HEK293 (cell line): Measurements from ENCODE around the gene ARSB.

Source experiments
- BCL11B ChIP-seq: fragments of 450-650 bp; formaldehyde crosslinking; IDR thresholded peaks from 2 replicates; pipeline ENCODE4 v1.5.1; 2016; ENCODE audit warnings: low read depth, missing biosample characterization, missing genetic modification characterization
- FEZF1 ChIP-seq: fragments of 450-650 bp; formaldehyde crosslinking; IDR thresholded peaks from 2 replicates; pipeline ENCODE4 v1.5.1; 2016; ENCODE audit warnings: missing biosample characterization, missing genetic modification characterization
- GFI1B ChIP-seq: fragments of 450-650 bp; formaldehyde crosslinking; IDR thresholded peaks from 2 replicates; pipeline ENCODE4 v1.5.1; 2016; ENCODE audit warnings: missing biosample characterization, missing genetic modification characterization
- PRDM1 ChIP-seq: fragments of 450-650 bp; formaldehyde crosslinking; IDR thresholded peaks from 2 replicates; pipeline ENCODE4; 2016; ENCODE audit warnings: missing biosample characterization, missing genetic modification characterization
- SCRT2 ChIP-seq: fragments of 450-650 bp; formaldehyde crosslinking; IDR thresholded peaks from 2 replicates; pipeline ENCODE4 v1.5.1; 2016; ENCODE audit warnings: missing biosample characterization, missing genetic modification characterization
- SP7 ChIP-seq: fragments of 450-650 bp; formaldehyde crosslinking; IDR thresholded peaks from 2 replicates; pipeline ENCODE4 v1.5.1; 2016; ENCODE audit warnings: missing biosample characterization, missing genetic modification characterization
- ZNF157 ChIP-seq: fragments of 450-650 bp; formaldehyde crosslinking; IDR thresholded peaks from 2 replicates; pipeline ENCODE4 v1.5.1; 2016; ENCODE audit warnings: missing biosample characterization, missing genetic modification characterization
- ZNF19 ChIP-seq: fragments of 450-650 bp; formaldehyde crosslinking; IDR thresholded peaks from 2 replicates; pipeline ENCODE4; 2016; ENCODE audit warnings: missing biosample characterization, missing genetic modification characterization, low read depth
- ZNF223 ChIP-seq: fragments of 450-650 bp; formaldehyde crosslinking; IDR thresholded peaks from 2 replicates; pipeline ENCODE4 v1.5.1; 2016; ENCODE audit warnings: missing biosample characterization, missing genetic modification characterization
- ZNF311 ChIP-seq: fragments of 450-650 bp; formaldehyde crosslinking; IDR thresholded peaks from 2 replicates; pipeline ENCODE4 v1.5.1; 2017; ENCODE audit warnings: missing biosample characterization, missing genetic modification characterization, borderline replicate concordance
- ZNF426 ChIP-seq: fragments of 450-650 bp; formaldehyde crosslinking; IDR thresholded peaks from 2 replicates; pipeline ENCODE4 v1.5.1; 2017; ENCODE audit warnings: missing biosample characterization, missing genetic modification characterization, mild to moderate bottlenecking, inconsistent platforms, moderate library complexity
- ZNF548 ChIP-seq: fragments of 450-650 bp; formaldehyde crosslinking; IDR thresholded peaks from 2 replicates; pipeline ENCODE4 v1.5.1; 2016; ENCODE audit warnings: missing biosample characterization, missing genetic modification characterization
- ZNF560 ChIP-seq: fragments of 450-650 bp; formaldehyde crosslinking; IDR thresholded peaks from 2 replicates; pipeline ENCODE4 v1.5.1; 2017; ENCODE audit warnings: missing biosample characterization, missing genetic modification characterization, borderline replicate concordance
- ZNF621 ChIP-seq: fragments of 450-650 bp; formaldehyde crosslinking; IDR thresholded peaks from 2 replicates; pipeline ENCODE4 v1.5.1; 2017; ENCODE audit warnings: missing biosample characterization, missing genetic modification characterization
- ZNF623 ChIP-seq: fragments of 450-650 bp; formaldehyde crosslinking; IDR thresholded peaks from 2 replicates; pipeline ENCODE4 v1.5.1; 2016; ENCODE audit warnings: missing biosample characterization, missing genetic modification characterization
- ZNF629 ChIP-seq: fragments of 450-650 bp; formaldehyde crosslinking; IDR thresholded peaks from 2 replicates; pipeline ENCODE4 v1.5.1; 2017; ENCODE audit warnings: missing biosample characterization, missing genetic modification characterization
- ZNF785 ChIP-seq: fragments of 450-650 bp; formaldehyde crosslinking; IDR thresholded peaks from 2 replicates; pipeline ENCODE4 v1.5.1; 2016; ENCODE audit warnings: missing biosample characterization, missing genetic modification characterization
- TF ChIP-seq, protein P1 (sequence below): fragments of 450-650 bp; formaldehyde crosslinking; IDR thresholded peaks from 2 replicates; pipeline ENCODE4 v1.5.1; 2017; ENCODE audit warnings: missing biosample characterization, missing genetic modification characterization
- TF ChIP-seq, protein P2 (sequence below): fragments of 450-650 bp; formaldehyde crosslinking; IDR thresholded peaks from 2 replicates; pipeline ENCODE4 v1.5.1; 2016; ENCODE audit warnings: missing biosample characterization, missing genetic modification characterization
- TF ChIP-seq, protein P3 (sequence below): fragments of 450-650 bp; formaldehyde crosslinking; IDR thresholded peaks from 2 replicates; pipeline ENCODE4 v1.5.1; 2017; ENCODE audit warnings: missing biosample characterization, missing genetic modification characterization
- TF ChIP-seq, protein P4 (sequence below): fragments of 450-650 bp; formaldehyde crosslinking; IDR thresholded peaks from 2 replicates; pipeline ENCODE4 v1.5.1; 2016; ENCODE audit warnings: missing biosample characterization, missing genetic modification characterization
- TF ChIP-seq, protein P5 (sequence below): fragments of 450-650 bp; formaldehyde crosslinking; IDR thresholded peaks from 2 replicates; pipeline ENCODE4 v1.5.1; 2016; ENCODE audit warnings: missing biosample characterization, missing genetic modification characterization
- TF ChIP-seq, protein P6 (sequence below): fragments of 450-650 bp; formaldehyde crosslinking; IDR thresholded peaks from 2 replicates; pipeline ENCODE4 v1.5.1; 2016; ENCODE audit warnings: missing biosample characterization, missing genetic modification characterization, low read depth
- TF ChIP-seq, protein P7 (sequence below): fragments of 450-650 bp; formaldehyde crosslinking; conservative IDR thresholded peaks from 2 replicates; pipeline ENCODE4 v1.5.1; 2016; ENCODE audit warnings: low read depth, missing biosample characterization, missing genetic modification characterization

ARSB gene

DNA sequence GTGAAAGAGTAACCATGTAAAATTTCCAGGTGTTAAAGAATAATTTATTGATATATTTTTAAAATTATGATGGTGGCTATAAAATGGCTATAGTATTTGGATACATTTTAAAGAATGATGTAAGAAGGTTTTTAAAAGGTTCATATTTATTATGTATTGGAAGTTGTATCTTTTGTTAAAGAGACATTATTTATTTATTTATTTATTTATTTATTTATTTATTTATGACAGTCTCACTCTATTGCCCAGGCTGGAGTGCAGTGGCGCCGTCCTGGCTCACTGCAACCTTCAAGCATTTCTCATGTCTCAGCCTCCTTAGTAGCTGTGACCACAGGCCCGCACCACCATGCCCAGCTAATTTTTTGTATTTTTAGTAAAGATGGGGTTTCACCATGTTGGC, 247.0 kb downstream of the ARSB start (continued):
- no peak for TF ChIP-seq ZNF157 (tag by site-specific recombination)
- TF ChIP-seq, protein P1, sequence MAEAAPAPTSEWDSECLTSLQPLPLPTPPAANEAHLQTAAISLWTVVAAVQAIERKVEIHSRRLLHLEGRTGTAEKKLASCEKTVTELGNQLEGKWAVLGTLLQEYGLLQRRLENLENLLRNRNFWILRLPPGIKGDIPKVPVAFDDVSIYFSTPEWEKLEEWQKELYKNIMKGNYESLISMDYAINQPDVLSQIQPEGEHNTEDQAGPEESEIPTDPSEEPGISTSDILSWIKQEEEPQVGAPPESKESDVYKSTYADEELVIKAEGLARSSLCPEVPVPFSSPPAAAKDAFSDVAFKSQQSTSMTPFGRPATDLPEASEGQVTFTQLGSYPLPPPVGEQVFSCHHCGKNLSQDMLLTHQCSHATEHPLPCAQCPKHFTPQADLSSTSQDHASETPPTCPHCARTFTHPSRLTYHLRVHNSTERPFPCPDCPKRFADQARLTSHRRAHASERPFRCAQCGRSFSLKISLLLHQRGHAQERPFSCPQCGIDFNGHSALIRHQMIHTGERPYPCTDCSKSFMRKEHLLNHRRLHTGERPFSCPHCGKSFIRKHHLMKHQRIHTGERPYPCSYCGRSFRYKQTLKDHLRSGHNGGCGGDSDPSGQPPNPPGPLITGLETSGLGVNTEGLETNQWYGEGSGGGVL (tag by site-specific recombination), result no peak
- TF ChIP-seq ZNF223, result peak; percentile 74; the same call in 1 of the 2 replicates
- TF ChIP-seq, protein P2, sequence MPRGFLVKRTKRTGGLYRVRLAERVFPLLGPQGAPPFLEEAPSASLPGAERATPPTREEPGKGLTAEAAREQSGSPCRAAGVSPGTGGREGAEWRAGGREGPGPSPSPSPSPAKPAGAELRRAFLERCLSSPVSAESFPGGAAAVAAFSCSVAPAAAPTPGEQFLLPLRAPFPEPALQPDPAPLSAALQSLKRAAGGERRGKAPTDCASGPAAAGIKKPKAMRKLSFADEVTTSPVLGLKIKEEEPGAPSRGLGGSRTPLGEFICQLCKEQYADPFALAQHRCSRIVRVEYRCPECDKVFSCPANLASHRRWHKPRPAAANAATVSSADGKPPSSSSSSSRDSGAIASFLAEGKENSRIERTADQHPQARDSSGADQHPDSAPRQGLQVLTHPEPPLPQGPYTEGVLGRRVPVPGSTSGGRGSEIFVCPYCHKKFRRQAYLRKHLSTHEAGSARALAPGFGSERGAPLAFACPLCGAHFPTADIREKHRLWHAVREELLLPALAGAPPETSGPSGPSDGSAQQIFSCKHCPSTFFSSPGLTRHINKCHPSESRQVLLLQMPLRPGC (tag by site-specific recombination), result no peak
- TF ChIP-seq SCRT2 (tag by site-specific recombination), result no peak
- no peak for TF ChIP-seq SP7 (tag by site-specific recombination)
- TF ChIP-seq, protein P3, sequence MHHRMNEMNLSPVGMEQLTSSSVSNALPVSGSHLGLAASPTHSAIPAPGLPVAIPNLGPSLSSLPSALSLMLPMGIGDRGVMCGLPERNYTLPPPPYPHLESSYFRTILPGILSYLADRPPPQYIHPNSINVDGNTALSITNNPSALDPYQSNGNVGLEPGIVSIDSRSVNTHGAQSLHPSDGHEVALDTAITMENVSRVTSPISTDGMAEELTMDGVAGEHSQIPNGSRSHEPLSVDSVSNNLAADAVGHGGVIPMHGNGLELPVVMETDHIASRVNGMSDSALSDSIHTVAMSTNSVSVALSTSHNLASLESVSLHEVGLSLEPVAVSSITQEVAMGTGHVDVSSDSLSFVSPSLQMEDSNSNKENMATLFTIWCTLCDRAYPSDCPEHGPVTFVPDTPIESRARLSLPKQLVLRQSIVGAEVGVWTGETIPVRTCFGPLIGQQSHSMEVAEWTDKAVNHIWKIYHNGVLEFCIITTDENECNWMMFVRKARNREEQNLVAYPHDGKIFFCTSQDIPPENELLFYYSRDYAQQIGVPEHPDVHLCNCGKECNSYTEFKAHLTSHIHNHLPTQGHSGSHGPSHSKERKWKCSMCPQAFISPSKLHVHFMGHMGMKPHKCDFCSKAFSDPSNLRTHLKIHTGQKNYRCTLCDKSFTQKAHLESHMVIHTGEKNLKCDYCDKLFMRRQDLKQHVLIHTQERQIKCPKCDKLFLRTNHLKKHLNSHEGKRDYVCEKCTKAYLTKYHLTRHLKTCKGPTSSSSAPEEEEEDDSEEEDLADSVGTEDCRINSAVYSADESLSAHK (tag by site-specific recombination), result no peak
- no peak for TF ChIP-seq ZNF785 (tag by site-specific recombination)
- TF ChIP-seq ZNF311 (tag by site-specific recombination), result no peak
- TF ChIP-seq BCL11B, result no peak
- peak; percentile 86 for TF ChIP-seq ZNF623
- peak; percentile 95 for TF ChIP-seq ZNF560 (tag by site-specific recombination)
- TF ChIP-seq ZNF426 (tag by site-specific recombination), result peak; percentile 98
- peak; percentile 11; the same call in 1 of the 2 replicates for TF ChIP-seq FEZF1 (tag by site-specific recombination)
- no peak for TF ChIP-seq ZNF548 (tag by site-specific recombination)
- TF ChIP-seq, protein P4, sequence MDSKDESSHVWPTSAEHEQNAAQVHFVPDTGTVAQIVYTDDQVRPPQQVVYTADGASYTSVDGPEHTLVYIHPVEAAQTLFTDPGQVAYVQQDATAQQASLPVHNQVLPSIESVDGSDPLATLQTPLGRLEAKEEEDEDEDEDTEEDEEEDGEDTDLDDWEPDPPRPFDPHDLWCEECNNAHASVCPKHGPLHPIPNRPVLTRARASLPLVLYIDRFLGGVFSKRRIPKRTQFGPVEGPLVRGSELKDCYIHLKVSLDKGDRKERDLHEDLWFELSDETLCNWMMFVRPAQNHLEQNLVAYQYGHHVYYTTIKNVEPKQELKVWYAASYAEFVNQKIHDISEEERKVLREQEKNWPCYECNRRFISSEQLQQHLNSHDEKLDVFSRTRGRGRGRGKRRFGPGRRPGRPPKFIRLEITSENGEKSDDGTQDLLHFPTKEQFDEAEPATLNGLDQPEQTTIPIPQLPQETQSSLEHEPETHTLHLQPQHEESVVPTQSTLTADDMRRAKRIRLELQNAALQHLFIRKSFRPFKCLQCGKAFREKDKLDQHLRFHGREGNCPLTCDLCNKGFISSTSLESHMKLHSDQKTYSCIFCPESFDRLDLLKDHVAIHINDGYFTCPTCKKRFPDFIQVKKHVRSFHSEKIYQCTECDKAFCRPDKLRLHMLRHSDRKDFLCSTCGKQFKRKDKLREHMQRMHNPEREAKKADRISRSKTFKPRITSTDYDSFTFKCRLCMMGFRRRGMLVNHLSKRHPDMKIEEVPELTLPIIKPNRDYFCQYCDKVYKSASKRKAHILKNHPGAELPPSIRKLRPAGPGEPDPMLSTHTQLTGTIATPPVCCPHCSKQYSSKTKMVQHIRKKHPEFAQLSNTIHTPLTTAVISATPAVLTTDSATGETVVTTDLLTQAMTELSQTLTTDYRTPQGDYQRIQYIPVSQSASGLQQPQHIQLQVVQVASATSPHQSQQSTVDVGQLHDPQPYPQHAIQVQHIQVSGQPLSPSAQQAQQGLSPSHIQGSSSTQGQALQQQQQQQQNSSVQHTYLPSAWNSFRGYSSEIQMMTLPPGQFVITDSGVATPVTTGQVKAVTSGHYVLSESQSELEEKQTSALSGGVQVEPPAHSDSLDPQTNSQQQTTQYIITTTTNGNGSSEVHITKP, result no peak
- TF ChIP-seq, protein P5, sequence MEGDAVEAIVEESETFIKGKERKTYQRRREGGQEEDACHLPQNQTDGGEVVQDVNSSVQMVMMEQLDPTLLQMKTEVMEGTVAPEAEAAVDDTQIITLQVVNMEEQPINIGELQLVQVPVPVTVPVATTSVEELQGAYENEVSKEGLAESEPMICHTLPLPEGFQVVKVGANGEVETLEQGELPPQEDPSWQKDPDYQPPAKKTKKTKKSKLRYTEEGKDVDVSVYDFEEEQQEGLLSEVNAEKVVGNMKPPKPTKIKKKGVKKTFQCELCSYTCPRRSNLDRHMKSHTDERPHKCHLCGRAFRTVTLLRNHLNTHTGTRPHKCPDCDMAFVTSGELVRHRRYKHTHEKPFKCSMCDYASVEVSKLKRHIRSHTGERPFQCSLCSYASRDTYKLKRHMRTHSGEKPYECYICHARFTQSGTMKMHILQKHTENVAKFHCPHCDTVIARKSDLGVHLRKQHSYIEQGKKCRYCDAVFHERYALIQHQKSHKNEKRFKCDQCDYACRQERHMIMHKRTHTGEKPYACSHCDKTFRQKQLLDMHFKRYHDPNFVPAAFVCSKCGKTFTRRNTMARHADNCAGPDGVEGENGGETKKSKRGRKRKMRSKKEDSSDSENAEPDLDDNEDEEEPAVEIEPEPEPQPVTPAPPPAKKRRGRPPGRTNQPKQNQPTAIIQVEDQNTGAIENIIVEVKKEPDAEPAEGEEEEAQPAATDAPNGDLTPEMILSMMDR (tag by site-specific recombination), result no peak
- TF ChIP-seq ZNF19 (tag by site-specific recombination), result peak; percentile 95
- peak; percentile 71 for TF ChIP-seq ZNF629 (tag by site-specific recombination)
- TF ChIP-seq ZNF621, result no peak
- peak; percentile 67 for TF ChIP-seq GFI1B
- TF ChIP-seq, protein P6, sequence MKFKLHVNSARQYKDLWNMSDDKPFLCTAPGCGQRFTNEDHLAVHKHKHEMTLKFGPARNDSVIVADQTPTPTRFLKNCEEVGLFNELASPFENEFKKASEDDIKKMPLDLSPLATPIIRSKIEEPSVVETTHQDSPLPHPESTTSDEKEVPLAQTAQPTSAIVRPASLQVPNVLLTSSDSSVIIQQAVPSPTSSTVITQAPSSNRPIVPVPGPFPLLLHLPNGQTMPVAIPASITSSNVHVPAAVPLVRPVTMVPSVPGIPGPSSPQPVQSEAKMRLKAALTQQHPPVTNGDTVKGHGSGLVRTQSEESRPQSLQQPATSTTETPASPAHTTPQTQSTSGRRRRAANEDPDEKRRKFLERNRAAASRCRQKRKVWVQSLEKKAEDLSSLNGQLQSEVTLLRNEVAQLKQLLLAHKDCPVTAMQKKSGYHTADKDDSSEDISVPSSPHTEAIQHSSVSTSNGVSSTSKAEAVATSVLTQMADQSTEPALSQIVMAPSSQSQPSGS, result no peak
- no peak for TF ChIP-seq PRDM1 (tag by site-specific recombination)
- TF ChIP-seq, protein P7, sequence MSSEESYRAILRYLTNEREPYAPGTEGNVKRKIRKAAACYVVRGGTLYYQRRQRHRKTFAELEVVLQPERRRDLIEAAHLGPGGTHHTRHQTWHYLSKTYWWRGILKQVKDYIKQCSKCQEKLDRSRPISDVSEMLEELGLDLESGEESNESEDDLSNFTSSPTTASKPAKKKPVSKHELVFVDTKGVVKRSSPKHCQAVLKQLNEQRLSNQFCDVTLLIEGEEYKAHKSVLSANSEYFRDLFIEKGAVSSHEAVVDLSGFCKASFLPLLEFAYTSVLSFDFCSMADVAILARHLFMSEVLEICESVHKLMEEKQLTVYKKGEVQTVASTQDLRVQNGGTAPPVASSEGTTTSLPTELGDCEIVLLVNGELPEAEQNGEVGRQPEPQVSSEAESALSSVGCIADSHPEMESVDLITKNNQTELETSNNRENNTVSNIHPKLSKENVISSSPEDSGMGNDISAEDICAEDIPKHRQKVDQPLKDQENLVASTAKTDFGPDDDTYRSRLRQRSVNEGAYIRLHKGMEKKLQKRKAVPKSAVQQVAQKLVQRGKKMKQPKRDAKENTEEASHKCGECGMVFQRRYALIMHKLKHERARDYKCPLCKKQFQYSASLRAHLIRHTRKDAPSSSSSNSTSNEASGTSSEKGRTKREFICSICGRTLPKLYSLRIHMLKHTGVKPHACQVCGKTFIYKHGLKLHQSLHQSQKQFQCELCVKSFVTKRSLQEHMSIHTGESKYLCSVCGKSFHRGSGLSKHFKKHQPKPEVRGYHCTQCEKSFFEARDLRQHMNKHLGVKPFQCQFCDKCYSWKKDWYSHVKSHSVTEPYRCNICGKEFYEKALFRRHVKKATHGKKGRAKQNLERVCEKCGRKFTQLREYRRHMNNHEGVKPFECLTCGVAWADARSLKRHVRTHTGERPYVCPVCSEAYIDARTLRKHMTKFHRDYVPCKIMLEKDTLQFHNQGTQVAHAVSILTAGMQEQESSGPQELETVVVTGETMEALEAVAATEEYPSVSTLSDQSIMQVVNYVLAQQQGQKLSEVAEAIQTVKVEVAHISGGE (tag by site-specific recombination), result peak; percentile 88
